Sigmoid colon (tissue), 4 donors: ENCODE results near the gene CLCN5.

Experiments used
- CTCF ChIP-seq, 4 experiments: fragments of 450-650 bp in 3 of 4; fragments of 200-600 bp in 1 of 4; IDR thresholded peaks; one replicate each; pipeline ENCODE4 v1.5.1; 2016 to 2019; ENCODE audit warnings: antibody characterized with exemption in 4 of 4, mild to moderate bottlenecking in 3 of 4, moderate library complexity in 2 of 4
- EP300 ChIP-seq, 4 donors: sonication (generic); formaldehyde crosslinking; IDR thresholded peaks; one replicate each; pipeline ENCODE4 v1.6.1; 2017; ENCODE audit warnings: antibody characterized with exemption in 4 of 4
- POLR2A ChIP-seq, 2 donors: fragments of 450-650 bp; IDR thresholded peaks; one replicate each; pipeline ENCODE4 v1.6.1; 2016; ENCODE audit warnings: antibody characterized with exemption in 2 of 2, mild to moderate bottlenecking in 2 of 2, moderate library complexity in 2 of 2
- POLR2AphosphoS5 ChIP-seq, 4 donors: sonication (generic); formaldehyde crosslinking; IDR thresholded peaks; one replicate each; pipeline ENCODE4 v1.6.1; 2017; ENCODE audit warnings: antibody characterized with exemption in 4 of 4

- TF ChIP-seq CTCF (IDR thresholded peaks at IDR 0.05) (no peak), POLR2AphosphoS5 (IDR thresholded peaks at IDR 0.05) (peak in 3 of 4 donors; percentile 58 to 84 (median 59)), EP300 (IDR thresholded peaks at IDR 0.05) (no peak), POLR2A (IDR thresholded peaks at IDR 0.05) (peak in 1 of 2 donors; percentile 21)
Measured at GRCh38 chrX:49922291-49923241, at the start of gene CLCN5.
